CD4-positive, alpha-beta T cell treated with Interleukin-17A for 1 hour (primary cell): ENCODE data around the gene CCL25.
"Not testable (repeated sequence)": the region's sequence is repeated elsewhere in the genome, so short reads cannot be mapped to it uniquely, and the experiment has no call there.

Source experiments
- DNase-seq: peaks from one replicate; pipeline ENCODE4 v3.0.0-alpha.2; 2020

The CCL25 gene

GRCh38 chr19:8087876-8088275 is 35.3 kb downstream of the CCL25 start:
- DNase-seq: no peak

GRCh38 chr19:8088752-8089663 is 36.4 kb downstream of the CCL25 start:
- no peak for DNase-seq

- DNase-seq: no peak
Observed at GRCh38 chr19:8089664-8090601, 37.4 kb downstream of the CCL25 start.

GRCh38 chr19:8090950-8091349 is 38.4 kb downstream of the CCL25 start:
- DNase-seq: no peak

GRCh38 chr19:8093740-8094139 is 41.2 kb downstream of the CCL25 start:
- no peak for DNase-seq

GRCh38 chr19:8094336-8094735 is 41.8 kb downstream of the CCL25 start:
- no peak for DNase-seq

- DNase-seq: no peak
Observed at GRCh38 chr19:8095354-8095886, 42.9 kb downstream of the CCL25 start.

GRCh38 chr19:8096071-8096470 is 43.5 kb downstream of the CCL25 start:
- DNase-seq: no peak

- no peak for DNase-seq
Observed at GRCh38 chr19:8097198-8097597, 44.6 kb downstream of the CCL25 start.

GRCh38 chr19:8097681-8098567 is 45.4 kb downstream of the CCL25 start:
- DNase-seq: no peak

- DNase-seq: no peak
Observed at GRCh38 chr19:8101311-8101710, 48.8 kb downstream of the CCL25 start.

GRCh38 chr19:8101910-8102309 is 49.4 kb downstream of the CCL25 start:
- not testable (repeated sequence) for DNase-seq

- DNase-seq: no peak
Observed at GRCh38 chr19:8105471-8105870, 52.9 kb downstream of the CCL25 start.

GRCh38 chr19:8107301-8107903 is 54.8 kb downstream of the CCL25 start:
- DNase-seq: no peak

GRCh38 chr19:8108560-8109445 is 56.2 kb downstream of the CCL25 start:
- no peak for DNase-seq

GRCh38 chr19:8109455-8109854 is 56.9 kb downstream of the CCL25 start:
- DNase-seq: no peak

GRCh38 chr19:8109890-8110662 is 57.5 kb downstream of the CCL25 start:
- DNase-seq: no peak

GRCh38 chr19:8110931-8111330 is 58.4 kb downstream of the CCL25 start:
- DNase-seq: no peak

- DNase-seq: no peak
Observed at GRCh38 chr19:8111376-8111775, 58.8 kb downstream of the CCL25 start.
